Fibroblast of upper back skin (primary cell): ENCODE measurements around the gene PDE11A.
"Not testable (repeated sequence)": the region's sequence is repeated elsewhere in the genome, so short reads cannot be mapped to it uniquely, and the experiment has no call there.

ENCODE experiments used
- DNase-seq: peaks from one replicate; pipeline ENCODE4 v3.0.0-alpha.2; 2013

PDE11A gene

GRCh38 chr2:178074123-178075005 lies 1.8 kb upstream of the PDE11A start:
- DNase-seq = peak; percentile 23

DNA sequence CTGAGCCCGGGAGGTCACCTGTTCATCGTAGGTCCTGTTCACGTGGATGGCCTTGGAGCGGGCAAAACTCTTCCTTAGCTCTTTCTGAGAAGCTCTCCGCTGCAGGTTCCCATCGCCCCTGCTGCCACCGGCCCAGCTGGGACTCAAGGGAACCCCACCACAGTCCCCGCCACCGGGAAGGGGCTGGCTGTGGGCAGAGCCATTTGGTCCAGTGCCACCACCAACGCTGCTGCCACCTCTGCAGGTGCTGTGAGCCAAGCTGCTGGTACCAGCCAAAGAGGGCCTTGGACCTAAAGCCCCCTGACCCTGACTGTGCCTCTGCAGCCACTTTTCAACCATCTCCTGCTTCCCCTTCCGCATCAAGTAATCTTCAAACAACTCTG lies 586 bp downstream of the PDE11A start:
- no peak for DNase-seq

DNA sequence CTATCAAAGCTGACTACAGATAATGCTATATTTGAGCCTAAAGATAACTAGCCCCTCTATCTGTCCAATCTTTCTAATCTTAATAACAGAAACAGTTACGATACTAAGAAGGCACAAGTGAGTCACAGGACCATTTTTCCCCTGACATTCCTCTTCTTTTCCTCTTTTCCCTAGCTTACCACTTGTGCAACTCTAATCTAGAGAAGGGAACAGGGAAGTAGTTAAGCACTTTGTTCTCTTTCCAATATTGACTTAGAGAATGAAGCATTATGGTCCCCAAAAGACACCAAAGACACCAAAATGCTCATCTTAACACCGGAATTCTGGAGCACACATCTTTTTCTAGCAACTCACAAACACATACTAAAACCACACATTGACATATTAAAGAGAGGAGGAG lies 1.8 kb downstream of the PDE11A start:
- no peak for DNase-seq

DNA sequence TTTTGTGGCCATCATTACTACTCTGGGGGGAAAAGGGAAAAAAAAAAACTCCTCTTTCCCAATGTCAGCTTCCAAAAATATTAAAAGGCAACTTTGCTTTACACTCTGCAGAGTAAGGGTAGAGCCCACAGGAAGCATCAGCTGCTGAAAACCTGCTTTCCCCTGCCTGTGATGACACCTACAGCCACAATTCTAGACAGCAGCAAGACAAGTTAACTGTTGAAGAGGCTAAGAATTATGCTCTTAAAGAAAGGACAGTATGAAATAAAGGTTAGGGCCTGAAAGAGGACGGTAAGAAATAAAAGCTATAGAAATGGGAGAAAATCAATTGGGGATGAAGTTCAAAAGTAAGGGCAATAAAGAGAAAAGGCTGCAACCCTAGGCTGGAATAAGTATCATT lies 3.0 kb downstream of the PDE11A start:
- peak; percentile 11 for DNase-seq

DNA sequence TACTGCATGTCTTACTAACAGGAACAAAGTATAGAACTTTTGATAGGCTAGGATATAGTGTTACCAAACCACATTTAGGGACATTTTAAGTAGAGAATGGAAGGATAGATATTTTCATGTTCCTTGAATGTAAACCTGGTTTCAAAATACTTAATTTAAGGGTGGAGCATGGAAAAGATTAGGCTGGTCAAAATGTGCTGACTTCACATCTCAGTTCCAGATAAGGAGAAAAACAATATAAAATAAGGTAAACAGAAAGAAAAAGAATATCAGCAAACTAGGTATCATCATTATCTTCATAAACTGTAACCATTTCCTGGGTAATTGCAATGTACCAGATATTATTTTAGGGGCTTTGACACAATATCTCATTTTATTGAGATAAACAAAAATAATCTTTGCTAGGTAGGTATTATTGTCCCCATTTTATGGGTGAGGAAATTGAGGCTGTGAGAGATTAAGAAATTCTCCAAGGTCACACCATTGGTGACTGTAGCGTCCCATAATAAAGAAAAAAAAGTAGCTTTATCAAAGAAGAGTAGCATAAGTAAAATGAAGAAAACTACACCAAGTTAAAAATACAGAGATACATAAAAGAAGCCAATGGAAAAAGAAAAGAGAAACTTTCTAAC lies 3.6 kb downstream of the PDE11A start:
- no peak for DNase-seq

- peak; percentile 17 for DNase-seq
These were observed 5.5 kb downstream of the PDE11A start for GRCh38 chr2:178066890-178067669.

DNA sequence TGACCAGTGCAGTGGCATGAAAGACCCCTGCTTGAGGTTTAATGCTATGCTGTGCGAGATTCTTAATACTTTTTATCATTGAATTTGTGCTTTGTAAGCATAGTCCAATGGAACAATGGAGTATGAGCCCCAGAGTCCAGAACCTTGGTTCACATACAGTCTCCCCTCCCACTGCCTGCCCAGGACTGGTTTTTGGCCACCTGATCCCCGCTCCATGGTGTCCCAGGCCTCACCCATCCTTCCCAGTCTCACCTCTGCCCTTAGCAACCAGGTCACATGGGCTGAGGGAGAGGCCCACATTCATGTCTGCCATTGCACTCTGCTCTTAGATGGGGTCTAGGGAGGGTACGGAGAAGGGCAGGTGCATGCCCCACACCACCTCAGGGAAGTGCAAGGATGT lies 6.3 kb downstream of the PDE11A start:
- no peak for DNase-seq

DNA sequence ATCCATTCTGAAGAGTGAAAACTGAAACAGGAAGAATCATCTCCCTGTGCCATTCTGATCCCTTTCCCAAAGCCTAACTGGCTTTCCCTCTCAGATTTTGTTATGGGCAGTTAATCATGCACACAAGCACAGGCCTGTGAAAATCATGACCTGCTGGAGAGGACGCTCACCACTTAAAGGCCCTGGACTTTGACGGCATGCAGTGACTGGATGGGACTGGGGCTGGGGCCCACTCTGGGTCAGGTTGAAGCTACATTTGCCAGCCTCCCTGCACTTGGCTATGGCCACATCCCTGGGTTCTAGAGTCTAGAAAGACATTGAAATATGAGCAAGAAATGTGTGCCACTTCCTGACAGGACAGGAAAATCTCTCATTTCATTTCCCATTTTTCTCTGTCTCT lies 12.9 kb downstream of the PDE11A start:
- no peak for DNase-seq

DNA sequence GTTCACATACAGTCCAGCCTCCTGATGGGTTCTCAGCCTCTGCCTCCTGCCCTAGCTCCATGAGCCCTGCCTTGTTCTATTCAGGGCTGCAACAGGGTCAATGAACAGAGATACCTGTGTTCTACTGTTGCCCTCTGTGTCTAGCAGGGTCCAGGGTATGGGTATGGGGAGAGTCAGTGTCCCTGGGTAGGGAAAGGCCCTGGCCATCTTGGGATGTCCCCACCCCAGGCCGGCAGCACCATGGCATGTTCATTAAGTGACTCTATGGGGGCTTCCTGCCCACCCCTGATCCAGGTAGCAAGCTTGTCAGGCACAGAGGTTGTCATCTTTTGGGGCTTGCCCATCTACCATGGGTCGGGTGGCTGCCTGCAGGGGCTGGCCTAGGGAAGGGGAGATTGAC lies 13.5 kb downstream of the PDE11A start:
- no peak for DNase-seq

GRCh38 chr2:178057179-178057680 lies 15.3 kb downstream of the PDE11A start:
- DNase-seq = no peak

DNA sequence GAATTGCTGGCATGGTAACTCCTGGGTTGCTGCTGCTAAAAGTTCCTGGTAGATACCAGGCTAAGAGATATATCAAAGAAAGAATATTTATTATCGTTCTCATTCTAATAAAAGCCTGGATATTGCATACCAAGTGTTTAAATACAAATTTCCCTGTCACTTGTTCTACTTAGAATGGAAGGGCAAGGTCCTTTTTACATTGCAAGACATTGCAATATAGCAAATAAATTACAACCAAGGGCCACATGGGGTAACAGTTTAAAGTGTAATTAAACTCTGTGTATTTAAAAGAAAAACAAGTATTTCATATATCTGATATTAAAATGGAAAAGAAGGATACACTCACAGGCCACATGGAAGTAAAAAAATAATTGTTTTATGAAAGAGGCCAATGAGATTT lies 16.2 kb downstream of the PDE11A start:
- no peak for DNase-seq

GRCh38 chr2:178051257-178051656 lies 21.3 kb downstream of the PDE11A start:
- not testable (repeated sequence) for DNase-seq

DNA sequence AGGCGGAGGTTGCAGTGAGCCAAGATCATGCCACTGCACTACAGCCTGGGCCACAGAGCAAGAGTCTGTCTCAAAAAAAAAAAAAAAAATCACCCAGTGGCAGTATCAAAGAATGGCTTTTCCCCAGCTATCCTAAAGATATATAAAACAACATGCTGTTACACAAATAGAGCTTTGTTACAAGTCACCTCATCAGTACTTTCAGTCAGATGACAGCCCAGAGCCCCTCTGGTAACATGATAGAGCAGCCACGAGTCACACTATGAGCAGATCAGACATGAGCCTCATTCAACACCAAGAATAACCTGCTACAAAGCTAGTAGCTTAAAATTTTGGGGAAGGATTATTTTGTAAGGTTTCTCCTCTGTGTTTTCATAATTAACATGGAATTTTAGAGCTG lies 25.2 kb downstream of the PDE11A start:
- DNase-seq = no peak

DNA sequence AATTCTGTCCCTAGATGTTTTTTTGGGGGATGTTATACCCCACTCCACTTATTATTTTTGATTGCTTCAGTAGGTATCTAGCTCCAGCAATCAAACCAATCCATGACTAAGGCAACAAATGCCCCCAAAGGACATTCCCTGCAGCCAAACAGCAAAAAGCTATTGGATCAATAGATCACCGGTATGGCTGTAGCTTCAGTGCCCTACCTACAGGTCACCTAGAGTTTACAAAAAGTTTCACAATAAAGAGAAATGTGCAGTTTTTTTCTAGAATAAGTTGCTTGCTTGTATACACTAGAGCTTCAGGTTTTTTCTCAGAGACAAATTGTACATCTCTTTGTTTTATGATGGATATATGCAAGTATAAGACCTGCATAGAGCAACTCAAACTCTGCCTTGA lies 27.7 kb downstream of the PDE11A start:
- DNase-seq = no peak

DNA sequence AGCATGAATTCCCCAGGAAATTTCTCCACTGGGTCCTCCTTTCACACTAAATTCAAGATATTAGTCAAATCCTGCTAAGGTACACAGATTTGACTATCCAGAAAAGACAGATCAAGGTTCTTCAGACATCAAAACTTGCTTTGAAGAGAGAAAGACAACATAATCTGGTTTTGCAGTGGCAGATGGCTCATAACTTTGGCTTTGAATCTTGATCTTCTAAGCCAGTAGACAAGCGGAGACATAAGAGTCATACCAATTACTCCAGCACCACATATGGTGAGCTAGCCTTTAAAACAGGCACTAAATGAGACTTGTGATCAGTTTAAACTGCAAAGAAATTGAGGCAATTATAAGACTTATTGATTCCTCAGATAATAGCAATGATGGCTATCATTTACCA lies 29.3 kb downstream of the PDE11A start:
- no peak for DNase-seq

DNA sequence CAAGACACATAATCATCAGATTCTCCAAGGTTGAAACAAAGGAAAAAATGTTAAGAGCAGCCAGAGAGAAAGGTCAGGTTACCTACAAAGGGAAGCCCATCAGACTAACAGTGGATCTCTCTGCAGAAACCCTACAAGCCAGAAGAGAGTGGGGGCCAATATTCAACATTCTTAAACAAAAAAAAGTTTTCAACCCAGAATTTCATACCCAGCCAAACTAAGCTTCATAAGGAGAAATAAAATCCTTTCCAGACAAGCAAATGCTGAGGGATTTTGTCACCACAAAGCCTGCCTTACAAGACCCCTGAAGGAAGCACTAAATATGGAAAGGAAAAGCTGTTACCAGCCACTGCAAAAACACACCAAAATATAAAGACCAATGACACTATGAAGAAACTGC lies 39.0 kb downstream of the PDE11A start:
- not testable (repeated sequence) for DNase-seq

GRCh38 chr2:178029342-178029741 lies 43.2 kb downstream of the PDE11A start:
- no peak for DNase-seq

- no peak for DNase-seq
These were observed 46.9 kb downstream of the PDE11A start for GRCh38 chr2:178025551-178026185.

- no peak for DNase-seq
These were observed 54.4 kb downstream of the PDE11A start for GRCh38 chr2:178018141-178018540.

DNA sequence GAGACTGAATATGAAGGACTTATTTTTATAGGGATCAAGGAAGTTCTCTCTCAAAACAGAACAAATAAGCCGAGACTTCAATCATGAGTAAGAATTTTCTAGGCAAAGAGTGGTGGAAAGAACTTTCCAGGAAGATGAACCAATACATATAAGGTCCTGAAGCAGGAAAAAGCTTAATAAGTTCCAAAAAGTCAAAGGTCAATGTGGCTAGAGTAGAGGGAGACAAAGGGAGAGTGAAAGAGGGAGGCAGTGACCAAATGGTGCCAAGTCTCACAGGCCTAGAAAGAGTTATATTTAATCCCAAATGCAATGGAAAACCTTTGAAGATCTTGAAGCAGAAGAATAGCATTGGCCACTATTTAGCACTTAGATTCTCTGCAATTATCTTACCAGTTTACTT lies 56.0 kb downstream of the PDE11A start:
- no peak for DNase-seq

GRCh38 chr2:178012639-178013038 lies 59.9 kb downstream of the PDE11A start:
- DNase-seq = no peak

- no peak for DNase-seq
These were observed 62.8 kb downstream of the PDE11A start for GRCh38 chr2:178009813-178010212.
